Left renal pelvis (tissue), 4 donors: ENCODE data around the gene ATP13A1. TPM values are rescaled to one million over a fixed set of nuclear protein-coding genes. Genes with fewer than 3 reads are reported as not detected.
"Not testable (repeated sequence)": the region's sequence is repeated elsewhere in the genome, so short reads cannot be mapped to it uniquely, and the experiment has no call there.

ENCODE experiments used
- DNase-seq, 4 donors: peaks; one replicate each; pipeline ENCODE4 v3.0.0-alpha.2; 2013; ENCODE audit warnings: low read depth in 4 of 4, low spot score in 3 of 4
- polyA plus RNA-seq, 4 donors: library from polyadenylated mRNA; unstranded; fragments of 120-200 nt; gene quantifications; one replicate each; pipeline ENCODE4 v1.2.1, GENCODE V29; 2013; ENCODE audit not compliant: insufficient read length in 4 of 4

ATP13A1 gene
- polyA plus RNA-seq, 4 donors: 39.9 to 70.9 (median 46.1) TPM

DNA sequence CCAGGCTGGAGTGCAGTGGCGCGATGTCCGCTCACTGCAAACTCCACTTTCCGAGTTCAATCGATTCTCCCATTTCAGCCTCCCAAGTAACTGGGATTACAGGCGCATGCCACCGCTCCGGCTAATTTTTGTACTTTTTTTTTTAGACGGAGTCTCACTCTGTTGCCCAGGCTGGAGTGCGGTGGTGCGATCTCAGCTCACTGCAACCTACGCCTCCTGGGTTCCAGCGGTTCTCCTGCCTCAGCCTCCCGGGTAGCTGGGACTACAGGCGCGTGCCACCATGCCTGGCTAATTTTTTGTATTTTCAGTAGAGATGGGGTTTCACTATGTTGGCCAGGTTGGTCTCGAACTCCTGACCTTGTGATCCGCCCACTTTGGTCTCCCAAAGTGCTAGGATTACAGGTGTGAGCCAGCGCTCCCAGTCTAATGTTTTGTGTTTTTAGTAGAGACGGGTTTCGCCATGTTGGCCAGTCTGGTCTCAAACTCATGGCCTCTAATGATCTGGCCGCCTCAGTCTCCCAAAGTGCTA, 2.0 kb upstream of the ATP13A1 start:
- not testable (repeated sequence) for DNase-seq

DNA sequence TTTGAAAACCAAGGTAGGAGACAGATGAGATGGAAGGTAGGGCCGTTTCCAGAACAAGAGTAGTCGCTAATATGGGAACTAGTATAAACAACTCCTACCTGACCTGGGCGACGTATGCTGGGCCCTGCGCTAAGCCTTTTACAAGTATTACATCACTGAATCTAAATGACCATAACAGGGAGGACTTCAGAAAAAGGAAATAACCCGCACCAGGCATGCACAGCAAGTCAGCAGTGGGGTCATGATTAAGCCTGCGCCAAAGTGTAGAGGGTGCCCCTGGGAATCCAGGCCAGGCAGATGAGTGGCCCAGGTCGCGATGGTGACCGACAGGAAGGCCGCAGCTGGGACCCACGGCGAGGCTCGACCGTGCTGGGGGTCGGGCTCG, 613 bp downstream of the ATP13A1 start:
- DNase-seq: no peak

DNA sequence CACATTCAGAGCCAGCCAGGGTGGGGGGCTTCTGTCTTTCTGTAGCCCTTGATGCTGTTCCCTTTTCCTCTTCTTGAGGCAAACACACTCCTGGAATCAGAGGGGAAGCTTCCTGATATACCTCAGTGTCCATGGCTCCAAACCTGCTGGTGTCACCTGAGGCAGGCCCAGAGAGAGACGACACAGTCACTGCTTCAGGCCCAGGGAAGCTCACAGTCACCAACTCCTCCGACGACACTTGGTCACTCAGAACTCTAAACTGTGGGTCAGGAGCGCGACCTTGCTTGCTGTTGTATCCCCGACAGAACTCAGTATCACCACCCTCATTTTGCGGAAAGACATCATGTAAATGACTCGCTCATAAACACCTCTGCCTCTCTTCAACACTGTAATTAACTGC, 1.1 kb downstream of the ATP13A1 start:
- DNase-seq: no peak

DNA sequence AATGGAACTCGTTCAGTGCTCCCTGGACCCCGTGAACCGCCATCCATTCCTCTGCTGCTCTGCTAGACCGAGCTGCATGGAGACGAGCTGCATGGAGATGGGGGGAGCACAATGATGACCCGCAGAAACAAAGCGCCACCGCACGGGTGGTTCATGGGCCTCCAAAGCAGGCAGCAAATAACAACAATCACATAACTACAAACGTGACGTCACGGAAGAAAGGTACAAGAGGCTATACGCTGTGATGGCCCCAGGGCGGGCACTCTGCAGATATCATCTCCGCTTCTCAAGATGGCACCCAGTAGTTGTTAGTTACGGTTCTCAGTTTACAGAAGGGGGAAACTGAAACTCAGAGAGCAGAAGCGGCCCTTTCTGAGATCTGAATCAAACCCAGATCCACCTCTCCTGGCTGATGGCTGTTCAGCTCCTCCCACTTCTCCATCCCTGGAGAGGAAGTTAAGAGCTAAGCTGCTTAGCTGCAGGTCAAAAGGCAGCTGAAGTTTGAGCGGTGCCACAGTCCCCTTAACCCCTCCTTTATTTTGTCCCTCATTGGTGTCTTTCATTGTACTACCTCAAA, 1.7 kb downstream of the ATP13A1 start:
- no peak for DNase-seq

DNA sequence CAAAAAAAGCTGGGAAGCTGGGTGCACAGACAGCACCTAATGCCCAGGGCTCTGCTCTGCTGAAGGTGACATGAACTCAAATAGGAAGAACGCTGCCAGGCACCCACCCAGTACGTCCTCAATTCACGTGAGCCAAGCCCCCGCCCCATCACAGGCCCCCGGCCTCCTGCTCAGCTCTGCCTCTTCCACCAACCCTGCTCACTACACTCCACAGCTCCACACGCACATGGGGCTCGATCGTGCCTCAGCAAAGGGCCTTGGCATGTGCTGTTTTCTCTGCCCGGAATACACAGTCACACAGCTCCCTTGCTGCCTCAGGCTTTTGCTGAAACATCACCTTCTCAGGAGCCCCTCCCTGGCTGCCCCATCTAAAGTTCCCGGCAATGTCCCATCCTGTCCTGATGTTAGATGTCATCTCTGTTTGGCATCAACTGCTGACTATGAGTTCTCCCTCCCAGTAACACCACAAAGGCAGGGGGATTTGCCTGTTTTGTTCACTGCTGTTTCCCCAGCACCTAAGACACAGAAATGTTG, 2.3 kb downstream of the ATP13A1 start:
- DNase-seq: no peak

DNA sequence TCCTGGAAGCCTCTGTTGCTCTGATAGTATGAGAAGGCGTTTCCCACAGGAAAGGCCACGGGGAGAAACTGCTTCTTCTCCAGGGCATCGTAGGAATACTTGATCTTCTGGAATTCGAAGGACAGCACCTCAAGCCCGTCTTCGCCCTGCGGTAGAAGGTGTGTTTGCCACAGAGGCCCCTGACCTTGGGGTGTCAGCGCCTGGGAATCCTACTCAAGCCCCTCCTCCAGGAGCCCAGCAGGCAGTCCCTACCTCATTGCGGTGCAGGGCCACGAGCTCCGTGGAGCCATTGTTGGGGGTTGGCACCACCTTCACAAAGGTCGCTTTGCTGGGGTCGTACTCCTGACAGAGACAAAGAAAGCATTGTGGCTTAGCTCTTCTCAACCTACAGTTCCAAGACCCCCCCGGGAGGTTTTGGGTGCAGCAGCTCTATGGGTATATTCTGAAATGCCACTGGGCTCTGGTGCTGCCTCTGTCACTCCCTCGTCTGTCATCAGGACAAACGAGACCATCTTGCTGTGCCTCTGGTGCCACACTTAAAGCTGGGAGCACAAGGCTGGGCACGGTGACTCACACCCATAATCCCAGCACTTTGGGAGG, 3.7 kb downstream of the ATP13A1 start:
- no peak for DNase-seq

DNA sequence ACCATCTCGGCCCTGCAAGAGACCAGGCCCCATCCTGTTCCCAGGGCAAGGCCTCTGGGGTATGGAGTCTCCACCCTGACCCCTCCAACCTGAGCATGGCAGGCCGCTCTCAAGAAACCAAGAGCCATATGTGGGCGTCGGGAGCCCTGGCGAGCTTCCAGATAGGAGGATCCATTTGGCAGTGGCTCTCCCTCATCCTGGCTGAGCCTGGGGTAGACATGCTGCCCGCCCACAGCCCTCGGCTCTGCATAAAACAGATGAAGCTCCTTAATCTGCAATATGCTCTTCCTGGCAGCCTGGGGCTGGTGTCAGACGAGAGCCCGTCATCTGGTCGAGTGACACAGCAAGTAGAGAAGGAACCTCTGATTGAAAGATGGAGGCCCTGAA, 6.1 kb downstream of the ATP13A1 start:
- DNase-seq: no peak

DNA sequence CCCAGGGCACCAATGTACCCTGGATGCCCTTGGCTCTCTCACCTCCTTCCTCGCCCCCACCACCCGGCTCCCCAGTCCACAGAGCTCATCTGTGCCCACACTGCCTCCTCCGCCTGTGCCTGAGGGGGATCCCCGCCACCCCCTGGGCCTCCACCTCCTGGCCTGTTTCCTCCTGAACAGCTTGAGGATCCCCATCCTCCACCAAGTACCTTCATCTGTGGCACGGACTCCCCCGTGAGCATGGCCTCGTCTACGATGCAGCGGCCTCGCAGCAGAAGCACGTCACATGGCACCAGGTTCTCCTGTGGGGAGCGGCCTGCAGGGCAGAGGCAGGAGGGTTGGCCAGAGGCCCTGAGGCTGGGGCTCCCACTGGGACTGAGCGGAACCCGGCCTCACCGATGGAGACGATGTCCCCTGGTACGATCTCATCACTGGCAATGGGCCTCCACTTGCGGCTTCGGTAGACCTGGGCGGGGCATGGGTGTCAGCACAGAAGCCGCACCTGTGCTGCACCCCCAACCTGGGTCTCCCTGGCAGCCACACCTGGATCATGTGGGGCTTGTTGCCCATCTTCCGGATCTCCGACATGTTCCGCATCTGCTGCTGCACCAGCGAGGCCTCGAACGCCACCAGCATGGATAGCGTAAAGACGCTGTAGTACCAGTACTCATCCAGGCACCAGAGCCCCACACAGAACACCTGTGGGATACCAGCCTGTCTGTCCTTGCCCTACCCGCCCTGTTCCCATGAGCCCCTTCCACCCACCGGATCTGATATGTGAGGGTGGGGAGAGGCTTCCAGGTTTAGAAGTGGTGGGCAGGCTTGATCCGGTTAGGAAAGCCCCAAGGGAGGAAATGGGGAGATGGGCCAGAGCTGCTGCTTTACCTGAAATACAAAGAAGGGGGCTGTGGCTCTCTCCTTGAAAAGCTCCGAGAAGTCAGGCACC, 6.8 kb downstream of the ATP13A1 start:
- DNase-seq: no peak

DNA sequence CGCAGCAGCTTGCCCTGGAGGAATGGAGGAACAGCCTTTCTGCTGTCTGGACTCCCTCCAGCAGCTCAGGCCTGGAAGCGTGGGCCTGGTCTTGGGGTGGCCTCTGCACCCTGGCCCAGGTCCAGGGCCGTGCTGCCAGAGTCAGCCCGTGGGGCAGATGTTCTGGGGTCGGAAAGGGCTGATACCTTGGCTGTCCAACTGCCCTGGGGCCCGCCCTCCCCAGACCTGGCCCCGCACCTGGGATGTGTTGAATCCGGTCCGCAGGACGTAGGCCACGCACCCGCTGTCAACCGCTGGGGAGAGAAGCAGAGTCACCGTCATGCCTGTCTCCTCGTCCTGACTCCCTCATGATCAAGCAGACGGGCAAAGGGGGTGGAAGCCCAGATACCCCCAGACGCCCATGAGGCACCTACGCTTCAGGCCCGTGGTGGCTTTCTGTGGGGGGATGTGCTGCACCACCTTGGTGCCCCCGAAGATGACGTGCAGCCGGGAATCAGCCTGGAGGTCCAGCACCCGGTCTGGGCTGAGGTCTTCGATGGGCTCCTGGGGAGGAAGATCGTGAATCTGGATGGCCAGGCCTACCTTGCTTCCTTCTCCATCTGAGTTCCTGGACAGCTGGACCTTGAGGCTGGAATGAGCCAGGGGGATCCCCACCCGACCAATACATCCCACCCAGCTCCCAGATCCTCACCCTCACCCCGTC, 7.7 kb downstream of the ATP13A1 start:
- DNase-seq: no peak

DNA sequence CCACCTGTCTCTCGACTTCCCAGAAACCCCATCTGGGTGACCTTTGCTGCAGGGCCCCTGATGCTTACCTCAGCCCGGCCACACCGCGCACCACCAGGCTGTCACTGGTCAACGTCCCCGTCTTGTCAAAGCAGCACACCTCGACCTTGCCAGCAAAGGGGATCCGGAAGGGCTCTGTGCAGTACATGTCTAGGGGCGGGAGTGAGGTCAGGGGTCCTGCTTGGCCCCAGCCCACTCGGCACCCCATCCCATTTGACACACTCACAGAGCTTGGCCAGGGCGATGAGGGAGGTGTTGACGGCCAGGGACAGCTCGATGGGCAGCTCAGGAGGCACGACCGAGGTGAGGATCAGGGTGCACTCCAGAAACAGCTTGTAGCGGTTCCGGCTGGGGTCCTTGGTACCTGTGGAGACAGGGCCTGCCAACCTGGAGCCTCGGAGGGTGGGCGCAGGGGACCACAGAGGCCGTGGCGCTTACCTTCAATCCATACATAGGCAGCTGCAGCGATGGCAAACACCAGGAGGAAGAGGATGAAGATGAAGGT, 8.4 kb downstream of the ATP13A1 start:
- no peak for DNase-seq

DNA sequence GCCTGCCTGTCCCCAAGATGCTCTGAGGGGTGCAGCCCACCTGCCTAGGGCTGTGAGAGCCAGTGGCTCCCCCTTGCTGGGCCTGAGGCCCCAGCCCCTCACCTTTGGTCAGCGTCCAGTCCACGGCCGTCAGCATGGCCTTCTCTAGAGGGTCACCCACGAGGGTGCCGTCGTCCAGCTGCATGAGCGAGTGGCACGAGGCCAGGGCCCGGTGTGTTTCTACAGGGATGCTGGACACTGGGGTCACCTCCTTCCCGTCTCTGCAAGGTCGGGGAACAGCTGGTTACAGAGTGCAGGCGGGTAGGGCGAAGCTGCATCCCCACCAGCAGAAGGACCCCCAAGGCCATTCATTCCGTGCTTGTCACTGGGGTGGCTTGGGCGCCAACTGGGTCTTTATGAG, 9.0 kb downstream of the ATP13A1 start:
- DNase-seq: no peak

DNA sequence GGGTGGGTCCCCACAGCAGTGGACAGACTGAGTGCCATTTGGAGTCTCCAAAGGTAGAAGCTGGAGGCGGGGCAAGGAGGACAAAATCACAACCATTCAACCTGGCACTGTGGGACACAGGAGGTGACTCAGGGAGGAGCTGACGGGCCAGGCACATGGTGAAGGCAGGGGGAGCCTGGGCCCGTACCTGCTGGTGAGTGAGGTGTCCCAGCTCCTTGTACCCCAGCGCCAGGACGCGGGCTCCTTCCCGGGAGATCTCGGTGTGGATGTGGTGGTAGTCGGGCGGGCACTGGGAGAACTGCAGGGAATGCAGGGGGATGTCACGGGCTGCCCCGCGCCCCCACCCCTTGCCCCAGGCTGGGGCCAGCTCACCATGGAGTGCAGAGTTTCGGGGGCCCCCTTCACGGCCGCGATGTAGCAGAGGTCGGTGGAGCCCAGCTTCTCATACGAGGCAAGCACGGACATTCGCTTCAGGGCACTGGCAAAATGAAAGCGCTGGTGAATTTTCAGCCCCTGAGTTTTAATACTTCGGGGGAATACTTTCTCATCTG, 9.8 kb downstream of the ATP13A1 start:
- no peak for DNase-seq

DNA sequence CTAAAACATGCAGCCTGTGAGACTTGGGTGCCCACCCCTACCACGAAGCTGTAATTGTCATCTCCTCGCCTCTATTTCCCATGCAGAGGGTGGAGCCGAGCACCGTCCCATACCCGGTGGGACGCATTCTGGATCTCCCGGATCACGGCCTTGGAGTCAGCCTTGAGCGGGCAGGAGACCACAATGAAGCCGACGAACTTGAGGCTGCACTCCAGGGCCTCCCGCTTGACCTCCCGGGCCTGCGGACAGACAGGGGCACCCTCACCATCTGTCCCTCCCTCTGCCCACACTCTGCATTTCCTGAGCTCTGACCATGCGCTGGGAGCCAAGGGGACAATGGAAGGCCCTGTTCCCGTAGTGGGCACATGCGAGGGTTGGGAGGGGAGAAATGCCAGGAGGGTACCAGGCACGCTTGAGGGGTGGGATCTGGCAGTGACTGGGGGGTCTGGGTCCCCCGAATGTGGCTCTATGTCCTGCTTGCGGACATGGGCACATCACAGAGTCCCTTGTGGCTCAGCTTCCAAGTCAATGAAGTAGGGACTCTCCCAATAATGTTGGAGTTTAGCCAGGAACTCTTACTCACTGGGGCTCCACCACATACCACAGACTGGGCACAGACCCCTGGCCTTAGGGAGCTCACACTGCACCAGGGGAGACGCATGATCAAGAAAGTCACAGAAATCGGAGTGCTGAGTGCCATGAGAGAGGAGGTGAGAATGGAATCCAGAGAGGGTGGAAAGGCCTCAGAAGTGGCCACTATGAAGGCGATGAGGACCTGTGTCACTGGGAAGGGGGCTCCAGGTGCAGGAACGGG, 10.8 kb downstream of the ATP13A1 start:
- no peak for DNase-seq

DNA sequence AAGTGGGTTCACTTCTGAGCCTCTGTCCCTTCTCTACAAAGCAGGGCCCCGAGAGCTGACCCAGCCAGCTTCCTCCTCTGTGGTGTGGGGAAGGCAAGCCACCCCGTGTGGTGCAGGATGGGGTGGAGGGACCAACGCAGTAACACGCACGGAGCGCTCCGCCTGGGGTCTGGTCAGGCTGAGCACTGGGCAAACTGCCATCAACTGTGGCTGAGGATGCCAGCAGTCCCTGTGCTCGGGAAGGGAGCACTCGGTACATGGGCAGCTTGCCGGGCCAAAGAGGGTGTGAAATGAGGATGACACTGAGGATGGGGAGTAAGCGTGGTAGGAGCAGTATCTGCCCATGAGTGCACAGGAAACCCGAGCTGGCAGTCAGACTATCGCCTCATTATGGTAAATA, 12.4 kb downstream of the ATP13A1 start:
- DNase-seq: no peak

DNA sequence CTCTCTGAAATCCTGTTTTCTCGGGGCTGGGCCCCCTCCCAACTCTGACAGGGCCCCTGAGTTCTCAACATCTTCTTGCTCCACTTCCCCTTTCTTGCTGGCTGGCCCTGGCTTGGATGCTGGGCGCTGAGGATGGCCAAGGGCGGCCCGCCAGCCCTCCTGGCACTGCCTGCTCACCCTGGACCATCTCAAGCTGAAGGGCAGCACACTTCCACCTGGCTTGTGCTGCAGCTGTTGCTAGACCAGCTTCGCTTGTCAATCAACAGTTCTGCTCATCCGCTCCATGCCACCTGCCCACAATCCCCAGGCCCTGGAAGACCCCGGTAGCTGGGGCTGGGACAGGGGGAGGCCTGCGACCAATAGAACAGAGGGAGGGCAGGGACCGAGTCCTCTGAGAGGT, 13.1 kb downstream of the ATP13A1 start:
- no peak for DNase-seq

DNA sequence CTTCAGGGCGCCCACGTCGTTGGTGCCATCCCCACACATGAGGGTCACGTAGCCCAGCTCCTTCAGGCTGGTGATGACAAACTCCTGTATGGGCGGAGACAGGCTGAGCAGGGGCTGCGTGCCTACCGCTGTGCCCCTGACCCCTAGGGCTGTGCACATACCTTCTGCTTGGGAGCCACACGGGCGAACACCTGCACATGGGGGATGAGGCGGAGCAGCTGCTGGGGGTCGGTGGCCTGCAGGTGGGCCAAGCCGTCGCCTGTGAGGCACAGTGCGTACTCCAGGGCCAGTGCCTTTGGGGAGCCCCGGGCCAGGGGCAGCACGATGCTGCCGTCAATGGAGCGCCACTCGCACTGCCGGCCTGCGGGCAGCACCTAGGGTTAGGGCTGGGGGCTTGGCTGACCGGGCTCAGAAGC, 13.9 kb downstream of the ATP13A1 start:
- no peak for DNase-seq

DNA sequence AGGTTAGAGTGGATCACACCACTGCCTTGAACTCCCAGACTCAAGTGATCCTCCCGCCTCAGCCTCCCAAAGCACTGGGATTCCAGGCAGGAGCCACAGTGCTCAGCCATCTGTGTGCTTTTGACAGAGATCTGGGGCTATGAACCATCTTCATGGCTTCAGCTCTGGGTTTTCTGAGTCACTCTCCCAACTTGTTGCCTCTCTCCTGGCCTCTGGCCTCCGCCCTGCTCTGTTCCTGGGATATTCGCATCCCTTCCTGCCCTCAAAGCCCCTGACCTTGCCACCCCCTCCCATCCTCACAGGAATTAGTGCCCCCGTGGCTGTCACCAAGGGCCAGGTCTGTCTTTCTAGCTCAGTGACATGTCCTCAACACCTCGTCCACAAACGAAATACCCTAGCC, 14.3 kb downstream of the ATP13A1 start:
- no peak for DNase-seq

DNA sequence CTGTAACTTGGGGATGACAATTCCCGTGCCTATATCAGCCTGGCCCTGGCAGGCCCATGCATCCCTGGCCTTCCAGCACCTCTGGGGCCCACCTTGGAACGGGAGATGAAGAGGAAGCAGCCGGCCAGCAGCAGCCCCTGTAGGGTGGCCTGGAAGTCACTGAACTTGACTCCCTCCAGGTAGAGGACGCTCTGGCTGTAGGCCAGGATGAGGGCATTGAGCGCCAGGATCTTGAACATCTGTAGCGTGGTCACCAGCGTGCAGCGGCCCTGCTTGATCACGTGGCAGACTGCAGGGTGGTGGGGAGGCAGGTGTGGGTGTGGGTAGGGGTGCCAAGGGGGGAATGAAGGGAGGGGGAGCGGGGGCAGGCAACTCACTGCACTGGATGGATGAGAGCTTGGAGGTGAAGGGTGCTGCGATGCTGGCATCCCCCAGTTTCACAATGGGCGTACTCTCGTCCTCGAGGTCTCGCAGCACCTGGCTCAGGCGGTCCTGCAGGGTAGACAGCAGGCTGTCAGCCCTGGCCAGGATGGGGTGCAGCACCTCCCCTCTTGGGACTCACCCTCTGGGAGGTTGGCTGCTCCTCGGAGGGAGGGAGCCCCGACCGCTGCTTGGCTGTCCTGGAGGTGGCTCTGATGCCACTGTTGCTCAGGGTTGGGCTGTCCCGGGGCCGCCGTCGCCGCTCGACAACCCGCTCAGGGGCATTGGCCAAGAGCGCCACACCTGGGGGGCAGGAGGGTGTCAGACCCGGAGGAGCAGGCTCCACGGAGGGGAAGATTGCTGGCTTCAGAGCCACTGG, 16.2 kb downstream of the ATP13A1 start:
- no peak for DNase-seq
